ENCODE results near the gene RPRD2.

DNA sequence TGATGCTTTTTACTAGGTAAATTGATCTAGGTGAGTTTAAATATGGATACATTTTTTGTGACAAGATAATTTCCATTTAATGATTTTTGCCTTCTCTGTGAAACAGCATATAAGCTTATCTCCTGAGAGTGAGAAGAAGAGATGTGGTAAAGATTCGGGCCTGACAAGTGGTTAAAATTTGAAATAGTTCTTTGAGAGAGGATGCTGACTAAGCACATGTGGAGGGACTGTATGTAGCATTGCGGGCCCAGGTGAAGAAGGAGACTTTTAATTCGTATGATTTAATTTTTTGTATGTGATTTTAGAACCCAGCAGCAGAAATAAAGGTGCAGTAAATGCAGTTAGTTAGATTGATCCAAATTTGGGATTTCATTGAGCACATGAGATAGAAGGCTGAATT, 51.9 kb downstream of the RPRD2 start:
- no peak for TF ChIP-seq POLR2A (IDR thresholded peaks at IDR 0.05)
- TF ChIP-seq, protein P1, sequence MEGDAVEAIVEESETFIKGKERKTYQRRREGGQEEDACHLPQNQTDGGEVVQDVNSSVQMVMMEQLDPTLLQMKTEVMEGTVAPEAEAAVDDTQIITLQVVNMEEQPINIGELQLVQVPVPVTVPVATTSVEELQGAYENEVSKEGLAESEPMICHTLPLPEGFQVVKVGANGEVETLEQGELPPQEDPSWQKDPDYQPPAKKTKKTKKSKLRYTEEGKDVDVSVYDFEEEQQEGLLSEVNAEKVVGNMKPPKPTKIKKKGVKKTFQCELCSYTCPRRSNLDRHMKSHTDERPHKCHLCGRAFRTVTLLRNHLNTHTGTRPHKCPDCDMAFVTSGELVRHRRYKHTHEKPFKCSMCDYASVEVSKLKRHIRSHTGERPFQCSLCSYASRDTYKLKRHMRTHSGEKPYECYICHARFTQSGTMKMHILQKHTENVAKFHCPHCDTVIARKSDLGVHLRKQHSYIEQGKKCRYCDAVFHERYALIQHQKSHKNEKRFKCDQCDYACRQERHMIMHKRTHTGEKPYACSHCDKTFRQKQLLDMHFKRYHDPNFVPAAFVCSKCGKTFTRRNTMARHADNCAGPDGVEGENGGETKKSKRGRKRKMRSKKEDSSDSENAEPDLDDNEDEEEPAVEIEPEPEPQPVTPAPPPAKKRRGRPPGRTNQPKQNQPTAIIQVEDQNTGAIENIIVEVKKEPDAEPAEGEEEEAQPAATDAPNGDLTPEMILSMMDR (IDR thresholded peaks at IDR 0.05), result no peak
